GM12801 (cell line): ENCODE results near the gene PSMB4.

Experiments used
- CTCF ChIP-seq: IDR thresholded peaks from one replicate; pipeline ENCODE4 v1.5.1; 2011; ENCODE audit warnings: control low read depth; ENCODE audit not compliant: insufficient read length; ENCODE audit errors: extremely low read depth

Gene PSMB4

GRCh38 chr1:151377150-151377884 lies 22.1 kb upstream of the PSMB4 start:
- TF ChIP-seq CTCF: no peak

GRCh38 chr1:151384584-151384983 lies 14.8 kb upstream of the PSMB4 start:
- no peak for TF ChIP-seq CTCF

GRCh38 chr1:151386002-151386401 lies 13.4 kb upstream of the PSMB4 start:
- TF ChIP-seq CTCF: no peak

- no peak for TF ChIP-seq CTCF
Observed at GRCh38 chr1:151391079-151391563, 8.3 kb upstream of the PSMB4 start.

- no peak for TF ChIP-seq CTCF
Observed at GRCh38 chr1:151393583-151393982, 5.8 kb upstream of the PSMB4 start.

- no peak for TF ChIP-seq CTCF
Observed at GRCh38 chr1:151401125-151401788, 1.9 kb downstream of the PSMB4 start.

- TF ChIP-seq CTCF: no peak
Observed at GRCh38 chr1:151401860-151402259, 2.5 kb downstream of the PSMB4 start.
